OCI-LY1 (cell line): ENCODE measurements around the gene CDC37.

Experiments
- EZH2 ChIP-seq: fragments of 200-600 bp; sonication (generic), shearing (Covaris generic); IDR thresholded peaks from 2 replicates; pipeline ENCODE4 v1.8.0; 2017; ENCODE audit warnings: borderline replicate concordance, mixed run types, mild to moderate bottlenecking, antibody characterized with exemption, low read length, moderate library complexity, mixed read lengths
- TF ChIP-seq, protein P1 (sequence below): fragments of 200-600 bp; sonication (generic), shearing (Covaris generic); IDR thresholded peaks from 2 replicates; pipeline ENCODE4 v1.5.1; 2017; ENCODE audit warnings: mild to moderate bottlenecking, antibody characterized with exemption, low read length, moderate library complexity, mixed read lengths

DNA sequence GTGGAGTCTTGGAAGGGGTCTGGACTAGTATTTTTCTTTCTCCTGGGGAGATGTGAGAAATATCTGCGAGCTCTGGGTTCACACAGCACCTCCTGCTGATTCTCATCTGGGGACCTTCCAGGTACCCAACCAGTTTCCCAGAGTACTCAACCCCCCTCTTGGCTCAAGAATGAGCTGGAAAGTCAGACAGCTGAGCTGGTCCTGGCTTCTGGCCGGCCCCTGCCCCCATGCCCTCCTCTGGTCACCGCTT, 14.8 kb upstream of the CDC37 start:
- TF ChIP-seq, protein P1, sequence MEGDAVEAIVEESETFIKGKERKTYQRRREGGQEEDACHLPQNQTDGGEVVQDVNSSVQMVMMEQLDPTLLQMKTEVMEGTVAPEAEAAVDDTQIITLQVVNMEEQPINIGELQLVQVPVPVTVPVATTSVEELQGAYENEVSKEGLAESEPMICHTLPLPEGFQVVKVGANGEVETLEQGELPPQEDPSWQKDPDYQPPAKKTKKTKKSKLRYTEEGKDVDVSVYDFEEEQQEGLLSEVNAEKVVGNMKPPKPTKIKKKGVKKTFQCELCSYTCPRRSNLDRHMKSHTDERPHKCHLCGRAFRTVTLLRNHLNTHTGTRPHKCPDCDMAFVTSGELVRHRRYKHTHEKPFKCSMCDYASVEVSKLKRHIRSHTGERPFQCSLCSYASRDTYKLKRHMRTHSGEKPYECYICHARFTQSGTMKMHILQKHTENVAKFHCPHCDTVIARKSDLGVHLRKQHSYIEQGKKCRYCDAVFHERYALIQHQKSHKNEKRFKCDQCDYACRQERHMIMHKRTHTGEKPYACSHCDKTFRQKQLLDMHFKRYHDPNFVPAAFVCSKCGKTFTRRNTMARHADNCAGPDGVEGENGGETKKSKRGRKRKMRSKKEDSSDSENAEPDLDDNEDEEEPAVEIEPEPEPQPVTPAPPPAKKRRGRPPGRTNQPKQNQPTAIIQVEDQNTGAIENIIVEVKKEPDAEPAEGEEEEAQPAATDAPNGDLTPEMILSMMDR, result no peak
- no peak for TF ChIP-seq EZH2
